Peyer's patch (tissue), 4 donors: ENCODE measurements around the gene SLC44A4.

ENCODE experiments used
- CTCF ChIP-seq, 6 experiments: fragments of 450-650 bp in 4 of 6; fragments of 200-600 bp in 2 of 6; sonication (generic) in 1 of 6; IDR thresholded peaks; one replicate each; pipeline ENCODE4 v1.5.1; 2017 to 2019; ENCODE audit warnings: antibody characterized with exemption in 6 of 6, mild to moderate bottlenecking in 3 of 6, moderate library complexity in 1 of 6
- POLR2A ChIP-seq, 2 donors: fragments of 450-650 bp; IDR thresholded peaks; one replicate each; pipeline ENCODE4 v1.5.1; 2017; ENCODE audit warnings: antibody characterized with exemption in 2 of 2, mild to moderate bottlenecking in 2 of 2, moderate library complexity in 2 of 2

DNA sequence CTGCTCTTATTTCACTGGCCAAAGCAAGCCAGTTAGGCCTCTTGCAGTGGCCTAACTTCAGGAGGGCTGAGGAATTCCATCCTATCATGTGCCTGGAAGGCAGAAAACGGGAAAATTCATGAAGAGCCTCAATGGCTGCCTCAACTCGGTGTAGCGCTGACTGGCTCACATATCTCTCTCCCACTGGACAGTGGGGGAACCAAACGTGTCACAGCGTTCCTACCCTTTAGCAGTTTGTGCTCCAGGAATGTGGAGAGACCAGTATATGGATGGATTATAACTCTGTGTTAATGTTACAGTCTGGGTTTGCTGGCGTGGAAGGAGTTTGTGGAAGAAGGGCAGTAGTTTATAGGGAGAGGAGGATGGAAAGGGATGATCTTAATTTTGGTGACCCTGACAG lies 37.0 kb upstream of the SLC44A4 start:
- TF ChIP-seq CTCF (IDR thresholded peaks at IDR 0.05) (no peak), POLR2A (IDR thresholded peaks at IDR 0.05) (no peak)
